ENCODE results near the gene NCAM1.

The NCAM1 gene

DNA sequence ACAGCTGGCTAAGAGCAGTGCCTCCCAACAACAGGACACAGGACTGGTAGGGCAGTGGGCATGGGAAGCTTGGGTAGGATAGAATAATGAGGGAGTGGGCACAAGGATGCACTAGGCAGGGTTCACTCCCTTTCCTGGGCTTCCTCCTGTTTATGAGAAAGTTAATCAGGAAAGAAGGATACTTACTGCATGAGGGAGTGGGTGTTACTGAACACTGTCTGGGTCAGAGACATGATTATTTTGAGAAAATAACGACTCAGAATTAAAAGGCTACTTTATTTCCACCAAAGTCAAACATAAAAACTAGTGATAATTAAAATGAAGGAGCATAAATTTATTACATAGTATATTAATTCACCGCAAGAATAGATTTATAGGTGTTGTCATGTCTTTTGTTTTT is 35.8 kb downstream of the NCAM1 start:
- Histone ChIP-seq H2AFZ (ENCODE audit: low read depth, low read length) (no peak overlapping the region), H3K4me1 (ENCODE audit: low read length) (no peaks in the 10 kb centered on the region), H3K9me3 (ENCODE audit: insufficient read depth, low read length) (no peaks in the 10 kb centered on the region), H3K9ac (ENCODE audit: low read length) (no peak overlapping the region), H3K36me3 (replicated peaks; ENCODE audit: low read depth, low read length) (no peaks in the 10 kb centered on the region), H3K4me3 (ENCODE audit: low read length) (no peak overlapping the region), H3K27me3 (ENCODE audit: low read depth, low read length) (no peaks in the 10 kb centered on the region; the same call in 1 of the 2 replicates), H3K79me2 (ENCODE audit: low read length) (no peaks in the 10 kb centered on the region), H3K4me2 (ENCODE audit: low read length) (no peak overlapping the region), H3K27ac (ENCODE audit: low read length) (no peak overlapping the region), H4K20me1 (ENCODE audit: insufficient read depth, low read length) (no peaks in the 10 kb centered on the region)
- TF ChIP-seq EZH2phosphoT487 (IDR thresholded peaks at IDR 0.05; ENCODE audit: low read depth) = no peak
- TF ChIP-seq, protein P1, sequence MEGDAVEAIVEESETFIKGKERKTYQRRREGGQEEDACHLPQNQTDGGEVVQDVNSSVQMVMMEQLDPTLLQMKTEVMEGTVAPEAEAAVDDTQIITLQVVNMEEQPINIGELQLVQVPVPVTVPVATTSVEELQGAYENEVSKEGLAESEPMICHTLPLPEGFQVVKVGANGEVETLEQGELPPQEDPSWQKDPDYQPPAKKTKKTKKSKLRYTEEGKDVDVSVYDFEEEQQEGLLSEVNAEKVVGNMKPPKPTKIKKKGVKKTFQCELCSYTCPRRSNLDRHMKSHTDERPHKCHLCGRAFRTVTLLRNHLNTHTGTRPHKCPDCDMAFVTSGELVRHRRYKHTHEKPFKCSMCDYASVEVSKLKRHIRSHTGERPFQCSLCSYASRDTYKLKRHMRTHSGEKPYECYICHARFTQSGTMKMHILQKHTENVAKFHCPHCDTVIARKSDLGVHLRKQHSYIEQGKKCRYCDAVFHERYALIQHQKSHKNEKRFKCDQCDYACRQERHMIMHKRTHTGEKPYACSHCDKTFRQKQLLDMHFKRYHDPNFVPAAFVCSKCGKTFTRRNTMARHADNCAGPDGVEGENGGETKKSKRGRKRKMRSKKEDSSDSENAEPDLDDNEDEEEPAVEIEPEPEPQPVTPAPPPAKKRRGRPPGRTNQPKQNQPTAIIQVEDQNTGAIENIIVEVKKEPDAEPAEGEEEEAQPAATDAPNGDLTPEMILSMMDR (IDR thresholded peaks at IDR 0.05; ENCODE audit: low read depth, low read length) = no peak

DNA sequence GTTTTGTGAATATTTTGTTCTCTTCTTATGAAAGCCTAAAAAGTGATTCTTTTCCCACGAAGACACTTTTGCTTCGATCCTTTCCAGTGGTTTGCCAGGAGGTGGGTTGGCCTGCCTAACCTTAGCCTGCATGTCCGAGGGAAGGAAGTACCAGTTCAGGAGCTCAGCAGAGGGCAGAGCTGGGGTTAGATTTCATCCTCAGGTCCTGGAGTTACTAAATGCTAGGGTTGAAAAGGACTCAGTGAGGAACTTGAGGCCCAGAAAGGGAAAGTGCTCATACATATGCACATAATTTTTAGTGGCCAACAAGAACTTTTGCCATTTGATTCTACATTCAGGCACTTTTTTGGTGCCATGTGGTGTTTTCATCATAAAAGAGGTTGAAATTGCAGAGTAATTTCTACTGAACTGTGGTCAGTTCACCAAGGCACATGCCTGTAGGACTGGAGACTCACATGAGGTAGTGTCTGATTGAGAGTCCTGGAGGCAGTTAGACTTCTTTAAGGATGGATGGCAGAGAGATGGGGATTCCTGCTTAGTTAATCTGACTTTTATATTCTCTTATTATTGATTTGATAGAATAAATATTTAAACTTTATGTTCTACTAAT is 36.7 kb downstream of the NCAM1 start:
- Histone ChIP-seq H3K4me1 (ENCODE audit: low read length) (no peaks in the 10 kb centered on the region), H3K9ac (ENCODE audit: low read length) (no peak overlapping the region), H3K4me2 (ENCODE audit: low read length) (no peak overlapping the region), H3K27ac (ENCODE audit: low read length) (no peak overlapping the region), H3K27me3 (ENCODE audit: low read depth, low read length) (peaks cover 2% of the 10 kb centered on the region; the same call in 1 of the 2 replicates), H3K79me2 (ENCODE audit: low read length) (no peaks in the 10 kb centered on the region), H2AFZ (ENCODE audit: low read depth, low read length) (no peak overlapping the region), H4K20me1 (ENCODE audit: insufficient read depth, low read length) (no peaks in the 10 kb centered on the region), H3K9me3 (ENCODE audit: insufficient read depth, low read length) (no peaks in the 10 kb centered on the region), H3K36me3 (replicated peaks; ENCODE audit: low read depth, low read length) (no peaks in the 10 kb centered on the region), H3K4me3 (ENCODE audit: low read length) (no peak overlapping the region)
- no peak for TF ChIP-seq EZH2phosphoT487 (IDR thresholded peaks at IDR 0.05; ENCODE audit: low read depth)
- TF ChIP-seq, protein P1 (IDR thresholded peaks at IDR 0.05; ENCODE audit: low read depth, low read length) = no peak

DNA sequence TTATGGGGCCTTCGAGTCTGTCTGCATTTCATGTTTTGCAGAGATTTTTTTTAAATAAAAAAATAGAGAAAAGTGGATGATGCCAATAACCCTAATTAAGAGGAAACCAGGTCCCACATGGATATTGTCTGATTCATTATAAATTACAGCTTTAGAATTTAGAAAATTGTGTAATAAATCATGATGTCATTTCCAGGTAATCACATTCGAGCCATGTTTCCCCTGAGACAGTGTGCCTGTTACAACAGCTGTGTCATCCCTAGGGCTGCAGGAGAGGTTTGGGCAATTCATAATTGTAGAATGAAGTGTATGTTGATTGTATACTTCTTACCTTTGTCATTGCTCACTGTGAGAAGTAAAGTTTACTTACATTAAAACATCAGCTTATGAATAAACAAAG is 38.3 kb downstream of the NCAM1 start:
- no peaks in the 10 kb centered on the region for H3K36me3 ChIP-seq (replicated peaks; ENCODE audit: low read depth, low read length)
- H3K27ac ChIP-seq (ENCODE audit: low read length) = no peak overlapping the region
- no peak overlapping the region for H3K4me3 ChIP-seq (ENCODE audit: low read length)
- TF ChIP-seq, protein P1 (IDR thresholded peaks at IDR 0.05; ENCODE audit: low read depth, low read length) = no peak
- TF ChIP-seq EZH2phosphoT487 (IDR thresholded peaks at IDR 0.05; ENCODE audit: low read depth) = no peak
- H3K4me2 ChIP-seq (ENCODE audit: low read length) = no peak overlapping the region
- no peak overlapping the region for H3K9ac ChIP-seq (ENCODE audit: low read length)
- no peaks in the 10 kb centered on the region for H3K79me2 ChIP-seq (ENCODE audit: low read length)
- peaks cover 3% of the 10 kb centered on the region; the same call in 1 of the 2 replicates for H3K27me3 ChIP-seq (ENCODE audit: low read depth, low read length)
- no peaks in the 10 kb centered on the region for H3K9me3 ChIP-seq (ENCODE audit: insufficient read depth, low read length)
- H4K20me1 ChIP-seq (ENCODE audit: insufficient read depth, low read length) = no peaks in the 10 kb centered on the region
- no peak overlapping the region for H2AFZ ChIP-seq (ENCODE audit: low read depth, low read length)
- no peaks in the 10 kb centered on the region for H3K4me1 ChIP-seq (ENCODE audit: low read length)

DNA sequence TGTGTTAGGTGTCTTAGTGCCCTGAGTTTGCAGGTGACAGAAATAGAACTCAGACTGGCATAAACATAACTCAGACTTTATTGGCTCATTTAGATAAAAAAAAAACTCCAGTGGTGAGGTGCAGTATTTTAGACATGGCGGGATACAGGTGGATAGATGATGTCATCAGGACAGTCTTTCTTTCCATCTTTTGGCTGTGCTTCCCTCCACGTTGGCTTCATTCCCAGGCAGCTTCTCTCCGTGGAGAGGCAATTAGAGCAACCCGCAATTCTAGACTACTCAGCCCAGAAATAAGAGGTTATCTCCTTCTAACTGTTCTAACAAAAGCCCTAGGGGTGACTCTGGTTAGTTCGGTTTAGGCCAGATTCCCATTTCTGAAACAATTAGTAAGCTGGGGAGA is 40.5 kb downstream of the NCAM1 start:
- H3K27me3 ChIP-seq (ENCODE audit: low read depth, low read length) = peaks cover 3% of the 10 kb centered on the region; the same call in 1 of the 2 replicates
- no peak overlapping the region for H3K4me3 ChIP-seq (ENCODE audit: low read length)
- H2AFZ ChIP-seq (ENCODE audit: low read depth, low read length) = no peak overlapping the region
- no peaks in the 10 kb centered on the region for H3K79me2 ChIP-seq (ENCODE audit: low read length)
- TF ChIP-seq, protein P1 (IDR thresholded peaks at IDR 0.05; ENCODE audit: low read depth, low read length) = no peak
- TF ChIP-seq EZH2phosphoT487 (IDR thresholded peaks at IDR 0.05; ENCODE audit: low read depth) = no peak
- H3K9ac ChIP-seq (ENCODE audit: low read length) = no peak overlapping the region
- no peak overlapping the region for H3K27ac ChIP-seq (ENCODE audit: low read length)
- no peaks in the 10 kb centered on the region for H3K9me3 ChIP-seq (ENCODE audit: insufficient read depth, low read length)
- no peaks in the 10 kb centered on the region for H4K20me1 ChIP-seq (ENCODE audit: insufficient read depth, low read length)
- H3K36me3 ChIP-seq (replicated peaks; ENCODE audit: low read depth, low read length) = no peaks in the 10 kb centered on the region
- no peaks in the 10 kb centered on the region for H3K4me1 ChIP-seq (ENCODE audit: low read length)
- H3K4me2 ChIP-seq (ENCODE audit: low read length) = no peak overlapping the region
